HL-60 (cell line): ENCODE data around the gene PIWIL1.

Experiments used
- DNase-seq, 2 experiments: peaks; one replicate each; pipeline ENCODE4 v3.0.0-alpha.2; 2010 to 2020; ENCODE audit warnings: low read depth in 1 of 2, low spot score in 1 of 2
- H3K27ac ChIP-seq: fragments of 250-450 bp; sonication (Bioruptor Pico); replicated peaks from 2 replicates; pipeline ENCODE4 v1.5.1; 2020; ENCODE audit warnings: mild to moderate bottlenecking, moderate library complexity
- H3K27me3 ChIP-seq: fragments of 250-450 bp; sonication (Bioruptor Pico); 2 replicates; pipeline ENCODE4 v1.5.1; 2021; ENCODE audit warnings: mild to moderate bottlenecking, moderate library complexity; ENCODE audit not compliant: insufficient read depth, poor library complexity, severe bottlenecking
- H3K4me3 ChIP-seq: replicated peaks from 2 replicates; pipeline ENCODE4 v1.5.1; 2011; ENCODE audit warnings: mild to moderate bottlenecking, control low read depth, low read length; ENCODE audit not compliant: insufficient read depth
- CTCF ChIP-seq: IDR thresholded peaks from one replicate; pipeline ENCODE4 v1.5.1; 2011; ENCODE audit warnings: low read length, control low read depth, inconsistent platforms; ENCODE audit not compliant: insufficient read depth
- GABPA ChIP-seq: IDR thresholded peaks from 2 replicates; pipeline ENCODE4 v1.6.1; 2012; ENCODE audit warnings: low read depth
- POLR2AphosphoS5 ChIP-seq: IDR thresholded peaks from 2 replicates; pipeline ENCODE4 v1.6.1; 2012; ENCODE audit warnings: low read depth
- REST ChIP-seq: IDR thresholded peaks from 2 replicates; pipeline ENCODE4 v1.6.1; 2012; ENCODE audit warnings: low read depth; ENCODE audit not compliant: insufficient replicate concordance
- SPI1 ChIP-seq: IDR thresholded peaks from 2 replicates; pipeline ENCODE4 v1.6.1; 2012; ENCODE audit warnings: low read depth, mild to moderate bottlenecking, borderline replicate concordance

PIWIL1 gene

GRCh38 chr12:130334937-130335336, 2.8 kb upstream of the PIWIL1 start:
- H3K27ac ChIP-seq, result no peak overlapping the region
- no peak for TF ChIP-seq GABPA
- TF ChIP-seq REST, result no peak
- no peak for TF ChIP-seq CTCF
- TF ChIP-seq SPI1, result no peak
- TF ChIP-seq POLR2AphosphoS5, result no peak
- no peak overlapping the region for H3K4me3 ChIP-seq
- no peak for DNase-seq
- peaks cover 4% of the 10 kb centered on the region for H3K27me3 ChIP-seq

GRCh38 chr12:130335517-130336392, 1.9 kb upstream of the PIWIL1 start:
- Histone ChIP-seq H3K27me3 (peaks cover 5% of the 10 kb centered on the region), H3K27ac (no peak overlapping the region), H3K4me3 (no peak overlapping the region)
- DNase-seq, result peak in 1 of 2 experiments; percentile 24
- TF ChIP-seq CTCF (no peak), POLR2AphosphoS5 (no peak), SPI1 (no peak), GABPA (no peak), REST (no peak)

GRCh38 chr12:130336723-130337487, 782 bp upstream of the PIWIL1 start:
- TF ChIP-seq CTCF, result no peak
- no peak for TF ChIP-seq POLR2AphosphoS5
- TF ChIP-seq REST, result no peak
- no peak for TF ChIP-seq GABPA
- TF ChIP-seq SPI1, result no peak
- DNase-seq, result no peak
- no peak overlapping the region for H3K27ac ChIP-seq
- no peak overlapping the region for H3K4me3 ChIP-seq
- H3K27me3 ChIP-seq, result peaks cover 5% of the 10 kb centered on the region
